SK-N-DZ (cell line): ENCODE data around the gene ADO. TPM values are rescaled to one million over a fixed set of nuclear protein-coding genes. Genes with fewer than 3 reads are reported as not detected.
"Not testable (repeated sequence)": the region's sequence is repeated elsewhere in the genome, so short reads cannot be mapped to it uniquely, and the experiment has no call there.

Source experiments
- DNase-seq: peaks from one replicate; pipeline ENCODE4 v3.0.0-alpha.2; 2015; ENCODE audit warnings: low spot score
- polyA plus RNA-seq, 2 experiments: library from polyadenylated mRNA; depleted of rRNA; stranded (reverse); fragments of >200 nt; gene quantifications; 2 replicates each; pipeline ENCODE4 v1.2.3, GENCODE V29; 2014

ADO gene
- polyA plus RNA-seq (2014; cell fraction: cytosol; rRNA removed), result 31.6 and 32.8 TPM in 2 replicates
- polyA plus RNA-seq (2014; cell fraction: nucleus; rRNA removed), result 19.1 and 22.0 TPM in 2 replicates

DNA sequence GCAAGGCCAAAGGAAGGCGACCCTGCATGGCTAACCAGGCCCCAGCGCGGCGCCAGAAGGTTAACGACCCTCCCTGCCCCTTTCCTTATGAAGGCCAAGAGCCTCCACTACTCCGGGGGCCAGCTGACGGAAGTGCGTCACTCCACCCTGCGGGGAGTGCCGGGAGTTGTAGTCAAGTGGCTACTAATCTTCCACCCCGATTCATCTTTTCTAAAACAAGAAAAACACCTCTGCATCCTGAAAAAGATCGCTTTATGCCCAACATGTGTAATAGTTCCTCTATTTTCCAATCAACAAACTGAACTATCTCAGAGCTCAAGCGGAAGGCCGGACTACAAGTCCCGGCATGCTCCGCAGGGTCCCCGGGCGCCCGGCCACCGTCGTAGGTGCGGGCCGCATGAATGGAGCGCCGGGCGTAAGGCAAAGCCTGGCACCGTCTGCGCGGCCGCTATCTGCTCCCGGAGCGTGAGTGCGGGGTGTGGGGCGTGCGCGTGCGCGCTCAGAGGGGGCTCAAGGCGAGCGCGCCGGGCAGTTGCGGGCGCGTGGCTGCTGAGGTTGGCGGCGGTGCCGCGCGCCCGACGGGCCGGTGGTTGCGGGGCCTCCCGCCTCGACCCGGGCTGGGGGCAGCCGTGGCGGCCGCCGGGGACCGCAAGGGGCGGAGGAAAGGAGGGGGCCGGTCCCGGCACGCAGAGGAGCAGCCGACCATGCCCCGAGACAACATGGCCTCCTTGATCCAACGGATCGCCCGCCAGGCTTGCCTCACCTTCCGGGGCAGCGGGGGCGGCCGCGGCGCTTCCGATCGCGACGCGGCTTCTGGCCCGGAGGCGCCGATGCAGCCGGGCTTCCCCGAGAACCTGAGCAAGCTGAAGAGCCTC lies at the start of gene ADO:
Gene ADO (plus strand): TSS at position 365 of the 875 bp plus-strand sequence. CDS start 340 bp downstream, at position 705.
- peak; percentile 92 for DNase-seq

DNA sequence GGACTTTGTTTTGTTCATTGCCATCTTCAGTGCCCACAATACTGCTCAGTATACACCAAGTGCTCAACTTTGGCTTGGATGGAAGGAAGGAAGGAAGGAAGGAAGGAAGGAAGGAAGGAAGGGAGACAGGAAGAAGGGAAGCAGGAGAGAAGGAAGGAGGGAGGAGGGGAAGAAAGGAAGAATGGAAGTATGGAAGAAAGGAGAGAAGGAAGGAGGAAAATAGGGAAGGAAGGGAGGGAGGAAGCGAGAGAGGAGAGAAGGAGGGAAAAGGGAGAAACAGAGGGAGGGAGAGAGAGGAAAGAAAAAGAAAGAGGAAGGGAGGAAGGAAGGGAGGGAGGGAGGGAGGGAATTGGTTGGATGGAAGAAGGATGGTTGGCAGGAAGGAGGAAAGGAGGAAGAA lies 49.6 kb upstream of the ADO start:
- no peak for DNase-seq

DNA sequence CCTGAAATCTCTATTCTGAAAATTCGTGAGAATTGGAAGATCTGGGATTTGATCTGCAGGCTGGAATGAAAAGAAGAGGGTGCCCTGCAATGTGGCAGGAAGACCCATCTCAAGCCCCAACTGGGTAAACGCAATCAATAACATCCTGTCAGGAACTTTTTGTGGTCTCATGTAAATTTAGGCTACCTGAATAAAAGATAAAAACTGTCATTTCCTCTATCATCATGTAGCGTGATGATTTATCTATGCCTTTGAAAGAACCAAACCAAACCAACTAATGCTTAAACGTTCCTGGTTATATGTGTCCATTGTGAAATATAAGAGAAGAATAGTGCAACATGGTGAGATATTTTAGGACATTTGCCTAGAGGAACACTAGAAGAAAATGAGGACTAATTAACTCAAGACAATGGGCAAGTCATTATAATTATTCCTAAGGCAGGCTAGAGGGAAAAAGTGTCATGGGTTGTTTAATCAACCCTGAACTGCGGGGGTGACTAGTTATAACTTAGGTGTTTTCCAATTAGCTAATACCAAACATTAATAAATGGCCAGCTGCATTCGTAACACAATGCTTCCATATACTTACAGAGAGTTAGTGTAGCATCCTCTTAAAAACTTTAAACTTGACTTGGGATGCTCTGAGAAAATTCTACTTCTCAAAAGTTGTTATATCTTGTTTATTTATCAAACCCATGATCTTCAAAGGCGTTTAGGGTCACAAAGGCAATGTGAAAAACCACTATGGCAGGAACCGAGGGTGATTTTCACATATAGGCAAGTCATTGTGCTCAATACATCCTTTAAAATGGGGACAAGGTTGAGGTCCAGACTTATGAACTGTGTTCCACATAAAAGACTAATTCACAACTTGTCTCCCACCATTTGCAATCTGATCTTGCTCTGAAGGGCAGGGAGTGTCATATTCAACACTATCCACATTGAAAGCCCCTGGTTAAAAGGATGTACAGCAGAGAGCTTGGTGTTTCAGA lies 48.6 kb upstream of the ADO start:
- DNase-seq, result no peak

DNA sequence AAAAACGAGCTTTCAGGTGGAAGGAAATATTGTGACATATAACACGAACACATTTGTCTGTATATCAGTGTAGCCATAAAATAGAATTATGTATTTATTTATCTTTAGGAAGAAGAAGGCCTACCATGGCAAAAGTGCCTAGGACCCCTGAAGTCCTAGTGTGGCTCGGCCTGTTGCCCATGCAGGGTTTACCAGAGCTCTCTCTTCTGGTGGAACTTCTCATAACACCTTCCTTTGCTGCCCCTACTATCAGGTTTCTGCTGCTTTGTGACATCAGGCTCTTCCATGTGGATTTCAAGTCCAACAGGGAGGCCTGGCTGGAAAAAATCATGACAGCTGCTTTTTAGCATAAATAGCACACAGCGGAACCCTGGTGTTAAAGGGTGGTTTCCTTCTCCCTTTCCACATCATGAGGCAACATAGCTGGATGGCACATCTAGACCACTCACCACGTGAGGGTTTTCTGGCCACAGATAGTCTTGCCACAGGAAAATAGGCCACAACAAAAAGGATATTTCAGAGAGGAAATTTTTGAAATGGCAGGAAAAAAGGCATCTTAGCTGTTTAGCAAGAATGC lies 44.8 kb upstream of the ADO start:
- no peak for DNase-seq

DNA sequence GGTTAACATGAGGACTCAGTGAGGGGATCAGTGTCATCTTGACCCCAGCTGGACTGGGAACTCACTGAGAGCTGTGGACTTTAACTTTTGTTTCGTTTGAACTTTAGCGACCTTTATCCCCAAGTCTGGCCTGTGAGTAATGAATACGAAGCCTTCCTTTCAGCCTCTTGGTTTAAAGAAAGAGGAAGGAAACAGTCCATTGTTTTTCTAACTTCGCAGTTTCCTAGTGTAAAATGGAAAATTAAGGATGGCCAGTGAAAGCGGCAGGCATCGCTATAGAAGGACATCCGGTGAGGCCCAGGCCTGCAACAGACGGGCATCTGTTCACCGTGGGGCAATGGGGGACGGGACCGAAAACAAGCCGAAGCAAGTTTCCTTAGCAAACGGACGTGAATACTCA lies 44.1 kb upstream of the ADO start:
- no peak for DNase-seq

DNA sequence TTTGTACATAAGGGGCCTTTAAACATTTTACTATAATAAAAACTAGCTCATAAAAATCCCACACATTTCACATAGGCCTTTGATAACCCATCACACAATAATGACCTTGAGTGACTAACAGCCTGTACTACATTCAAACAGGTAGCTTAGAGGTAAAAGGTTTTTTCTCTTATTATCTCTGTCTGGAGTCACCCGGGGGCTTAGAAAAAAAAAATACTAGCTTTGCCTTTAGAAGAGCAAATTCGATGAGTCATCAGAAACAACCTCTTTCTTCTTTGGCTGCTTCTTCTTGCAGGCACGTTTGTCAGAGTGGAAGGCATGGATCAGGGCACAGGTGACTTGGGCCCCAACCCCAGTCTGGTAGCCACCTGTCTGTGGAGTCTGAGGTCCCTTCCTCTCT lies 43.4 kb upstream of the ADO start:
- DNase-seq, result no peak

DNA sequence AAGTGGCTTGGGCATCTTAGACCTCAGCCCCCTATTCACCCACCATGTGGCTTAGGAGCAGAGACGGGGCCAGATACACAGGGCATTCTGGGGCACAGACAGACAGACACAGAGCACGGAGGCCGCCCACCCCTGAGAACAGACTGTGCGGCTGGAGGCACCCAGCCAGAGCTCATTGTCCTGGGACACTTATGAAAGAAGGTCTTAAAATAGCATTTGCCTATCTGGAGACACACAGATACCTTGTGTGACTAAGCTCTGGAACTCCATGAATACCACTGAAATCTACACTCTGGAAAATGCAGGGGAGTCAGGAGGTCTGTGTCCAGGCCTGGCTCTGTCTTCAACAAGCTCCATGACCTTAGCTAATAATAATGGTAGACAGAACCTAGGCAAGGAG lies 41.4 kb upstream of the ADO start:
- DNase-seq, result no peak

DNA sequence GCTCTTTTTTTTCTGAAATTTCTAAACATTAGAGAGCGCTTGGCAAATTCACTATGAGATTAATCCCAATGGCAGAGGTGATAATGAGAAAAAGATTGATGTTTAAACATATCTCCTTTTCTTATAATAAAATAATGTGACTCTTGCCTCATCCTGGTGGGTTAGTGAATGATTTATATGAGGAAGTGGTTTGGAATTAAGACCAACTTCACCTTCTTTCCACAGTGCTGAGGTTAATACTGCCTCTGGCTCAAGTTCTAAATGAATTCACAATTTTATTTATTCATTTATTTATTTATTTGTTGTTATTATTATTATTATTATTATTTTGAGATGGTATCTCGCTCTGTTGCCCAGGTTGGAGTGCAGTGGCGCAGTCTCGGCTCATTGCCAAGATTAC lies 40.5 kb upstream of the ADO start:
- no peak for DNase-seq

DNA sequence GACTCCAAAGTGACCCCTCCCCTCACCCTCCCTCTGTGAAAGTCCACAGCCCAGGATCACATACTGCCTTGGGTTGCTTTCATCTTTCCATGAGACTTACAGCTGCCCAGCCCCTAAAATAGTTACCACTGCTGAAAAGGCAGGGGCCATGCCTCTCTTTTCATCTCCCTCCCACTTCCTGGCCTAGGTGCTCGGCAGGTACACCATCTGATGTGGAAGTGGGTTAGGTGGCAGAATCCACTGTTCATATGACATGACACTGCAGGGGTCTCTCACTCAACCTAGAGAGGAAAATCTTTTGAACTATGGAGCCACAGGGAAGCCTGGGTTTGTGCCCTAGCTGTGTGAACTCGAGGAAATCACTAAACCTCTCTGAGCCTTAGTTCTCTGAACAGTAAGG lies 38.8 kb upstream of the ADO start:
- DNase-seq, result no peak

DNA sequence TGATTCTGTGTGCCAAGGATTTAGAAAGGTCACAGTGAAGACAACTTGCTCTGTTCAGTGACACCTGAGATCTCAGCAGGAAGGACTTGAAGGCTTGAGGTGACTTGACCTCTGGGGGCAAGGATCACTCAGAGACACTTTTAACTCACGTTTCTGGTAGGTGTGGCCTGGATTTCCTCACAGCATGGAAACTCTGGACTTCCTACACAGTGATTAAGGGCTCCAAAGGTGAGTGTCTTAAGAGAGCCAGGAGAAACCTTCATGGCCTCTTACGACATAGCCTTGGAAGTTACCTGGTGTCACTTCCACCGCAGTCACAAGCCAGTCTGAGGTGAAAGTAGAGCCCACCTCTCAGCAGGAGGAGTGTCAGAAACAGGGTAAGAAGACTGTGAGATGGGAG lies 38.1 kb upstream of the ADO start:
- no peak for DNase-seq

DNA sequence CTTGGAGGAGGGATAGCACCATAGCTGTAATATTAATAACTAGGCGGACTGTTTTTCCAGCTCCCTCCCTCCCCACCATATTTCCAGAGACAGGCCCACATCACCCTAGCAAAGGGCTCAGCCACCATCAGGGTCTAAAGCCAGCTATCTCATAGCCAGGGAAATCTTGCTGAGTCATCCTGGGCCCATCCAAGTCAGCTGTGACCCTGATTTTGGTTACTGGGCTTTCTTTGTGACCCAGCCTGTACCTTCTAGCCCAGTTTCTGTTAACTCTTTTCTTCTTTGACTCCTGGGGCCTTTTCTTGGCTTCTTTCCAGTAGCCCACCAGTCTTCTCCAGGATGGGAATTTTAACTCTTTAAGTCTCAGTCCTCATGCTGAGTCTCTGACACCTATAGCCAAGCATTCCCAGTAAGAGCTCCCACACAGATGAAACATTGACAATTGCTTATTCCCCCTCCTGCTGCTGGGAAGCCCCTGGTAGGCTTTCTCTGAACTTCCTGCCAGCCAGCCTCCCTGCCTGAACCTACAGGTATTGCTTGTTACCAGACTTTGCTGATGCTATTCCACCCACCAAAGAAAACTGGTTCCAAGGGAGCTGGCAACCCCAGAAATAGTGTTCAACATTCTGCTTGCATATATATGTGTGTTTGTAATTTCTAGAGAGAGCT lies 34.8 kb upstream of the ADO start:
- DNase-seq, result no peak

DNA sequence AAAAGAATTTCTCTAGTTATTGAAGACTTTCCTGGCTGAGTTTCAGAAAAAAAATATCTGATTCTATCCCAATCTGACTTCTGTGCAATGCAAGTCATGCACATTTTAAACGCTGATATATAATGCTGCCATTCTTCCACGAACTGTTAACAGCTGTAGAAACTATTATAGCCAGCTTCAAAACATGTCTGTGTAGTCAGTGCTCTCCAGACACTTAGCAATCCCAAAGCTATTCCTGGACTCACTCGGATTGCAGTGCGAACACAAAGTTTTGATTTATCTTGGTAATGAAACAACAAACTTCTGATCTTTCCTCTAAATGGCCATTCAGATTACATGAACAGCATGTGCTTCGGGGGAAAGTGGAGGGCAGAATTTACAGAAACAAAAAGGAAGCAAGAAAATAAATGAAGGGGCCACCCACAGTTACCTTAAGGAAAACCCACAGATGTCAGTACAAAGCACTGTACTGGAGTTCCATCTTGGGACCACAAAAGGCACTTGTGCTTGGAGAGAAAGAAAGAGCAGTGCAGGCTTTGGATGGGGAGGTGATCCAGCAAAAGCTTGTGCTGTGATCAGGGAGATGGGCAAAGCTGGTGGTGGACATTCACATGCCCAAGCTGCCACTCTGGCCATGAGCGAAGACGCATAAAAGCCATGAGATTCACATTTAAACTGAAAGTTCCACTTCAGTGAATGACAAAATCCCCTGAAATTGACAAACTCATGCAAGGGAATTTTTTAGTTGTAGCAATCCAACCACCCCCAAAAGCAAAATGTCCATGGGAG lies 32.1 kb upstream of the ADO start:
- no peak for DNase-seq

DNA sequence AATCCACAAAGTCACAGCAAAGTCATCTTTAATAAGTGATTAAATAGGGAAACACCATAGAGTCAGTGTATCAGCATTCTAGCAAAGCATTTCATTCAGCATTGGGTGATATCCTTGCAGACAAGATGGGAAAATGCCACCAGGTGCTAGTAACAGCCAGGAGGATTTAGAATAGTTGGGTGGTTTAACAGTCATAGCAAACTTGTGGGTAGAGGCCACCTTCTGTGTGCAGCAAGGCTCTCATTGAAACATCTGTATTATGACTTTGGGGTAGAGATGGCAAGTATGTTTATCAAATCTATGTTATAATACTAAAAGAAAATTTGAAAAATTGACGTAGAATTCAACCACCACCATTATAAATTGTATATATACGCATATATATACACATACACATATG lies 26.4 kb upstream of the ADO start:
- no peak for DNase-seq

DNA sequence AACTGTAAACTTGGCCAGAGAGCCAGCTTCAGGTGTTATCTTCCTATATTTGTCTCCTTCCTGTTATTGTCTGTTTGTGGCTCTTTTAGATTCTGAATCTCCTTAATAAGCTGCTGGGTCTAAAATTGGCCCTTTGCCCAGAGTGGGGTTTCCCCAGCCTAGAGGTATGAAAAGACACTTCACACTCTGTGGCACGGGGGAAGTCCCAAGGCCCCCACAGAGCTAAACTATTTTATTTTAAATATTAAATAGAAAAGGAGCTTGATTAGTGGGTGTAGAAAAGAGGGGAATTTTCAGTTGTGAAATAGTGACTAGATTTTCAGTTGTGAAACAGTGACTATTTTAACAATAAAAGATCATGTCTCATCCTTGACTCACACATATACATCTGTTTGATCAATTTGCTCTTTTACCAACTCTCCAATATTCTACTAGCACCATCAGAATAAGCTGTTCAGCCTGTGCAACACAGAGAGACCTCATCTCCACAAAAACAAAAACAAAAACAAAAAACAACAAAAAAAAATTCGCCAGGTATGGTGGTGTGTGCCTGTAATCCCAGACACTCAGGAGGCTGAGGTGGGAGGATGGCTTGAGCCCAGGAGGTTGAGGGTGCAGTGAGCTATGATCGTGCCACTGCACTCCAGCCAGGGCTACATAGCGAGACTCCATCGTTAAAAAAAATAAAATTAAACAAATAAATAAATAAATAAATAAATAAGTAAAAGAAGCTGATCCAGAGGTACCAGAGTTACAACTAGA lies 24.9 kb upstream of the ADO start:
- DNase-seq, result no peak

DNA sequence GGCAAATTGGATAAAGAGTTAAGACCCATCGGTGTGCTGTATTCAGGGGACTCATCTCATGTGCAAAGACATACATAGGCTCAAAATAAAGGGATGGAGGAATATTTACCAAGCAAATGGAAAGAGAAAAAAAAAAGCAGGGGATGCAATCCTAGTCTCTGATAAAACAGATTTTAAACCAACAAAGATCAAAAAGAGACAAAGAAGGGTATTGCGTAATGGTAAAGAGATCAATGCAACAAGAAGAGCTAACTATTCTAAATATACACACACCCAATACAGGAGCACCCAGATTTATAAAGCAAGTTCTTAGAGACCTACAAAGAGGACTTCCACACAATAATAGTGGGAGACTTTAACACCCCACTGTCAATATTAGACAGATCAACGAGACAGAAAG lies 20.0 kb upstream of the ADO start:
- not testable (repeated sequence) for DNase-seq

DNA sequence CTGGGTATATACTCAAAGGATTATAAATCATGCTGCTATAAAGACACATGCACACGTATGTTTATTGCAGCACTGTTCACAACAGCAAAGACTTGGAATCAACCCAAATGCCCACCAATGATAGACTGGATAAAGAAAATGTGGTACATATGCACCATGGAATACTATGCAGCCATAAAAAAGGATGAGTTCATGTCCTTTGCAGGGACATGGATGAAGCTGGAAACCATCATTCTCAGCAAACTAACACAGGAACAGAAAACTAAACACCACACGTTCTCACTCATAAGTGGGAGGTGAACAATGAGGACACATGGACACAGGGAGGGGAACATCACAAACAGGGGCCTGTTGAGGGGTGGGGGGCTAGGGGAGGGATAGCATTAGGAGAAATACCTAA lies 16.2 kb upstream of the ADO start:
- DNase-seq, result not testable (repeated sequence)

DNA sequence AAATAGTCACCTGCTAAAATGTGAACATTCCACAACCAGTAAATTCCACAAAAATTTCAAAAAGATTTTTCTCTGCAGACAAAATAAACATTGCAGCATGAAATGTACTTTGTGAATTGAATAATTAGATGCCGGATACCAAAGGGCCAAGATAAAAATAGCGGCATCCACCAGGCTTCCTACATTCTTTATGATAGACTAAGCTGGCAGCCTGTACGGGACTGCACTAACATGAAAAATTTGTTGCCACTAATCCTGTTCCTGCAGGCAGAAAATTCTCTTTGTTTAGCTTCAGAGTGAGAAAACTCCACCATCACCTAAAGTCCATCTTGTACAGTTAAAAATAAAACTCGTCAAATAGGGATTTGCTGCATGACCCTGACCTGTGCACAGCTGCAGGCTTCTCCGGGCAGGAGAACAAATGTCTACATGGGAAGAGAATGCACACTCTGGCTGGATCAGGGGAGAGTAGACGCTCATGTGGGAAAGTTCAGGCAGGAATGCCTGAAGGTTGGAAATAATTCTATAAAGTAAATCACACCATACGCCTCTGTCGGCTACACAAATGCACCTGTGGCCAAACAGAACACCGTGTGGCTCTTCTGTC lies 15.6 kb upstream of the ADO start:
- DNase-seq, result no peak

DNA sequence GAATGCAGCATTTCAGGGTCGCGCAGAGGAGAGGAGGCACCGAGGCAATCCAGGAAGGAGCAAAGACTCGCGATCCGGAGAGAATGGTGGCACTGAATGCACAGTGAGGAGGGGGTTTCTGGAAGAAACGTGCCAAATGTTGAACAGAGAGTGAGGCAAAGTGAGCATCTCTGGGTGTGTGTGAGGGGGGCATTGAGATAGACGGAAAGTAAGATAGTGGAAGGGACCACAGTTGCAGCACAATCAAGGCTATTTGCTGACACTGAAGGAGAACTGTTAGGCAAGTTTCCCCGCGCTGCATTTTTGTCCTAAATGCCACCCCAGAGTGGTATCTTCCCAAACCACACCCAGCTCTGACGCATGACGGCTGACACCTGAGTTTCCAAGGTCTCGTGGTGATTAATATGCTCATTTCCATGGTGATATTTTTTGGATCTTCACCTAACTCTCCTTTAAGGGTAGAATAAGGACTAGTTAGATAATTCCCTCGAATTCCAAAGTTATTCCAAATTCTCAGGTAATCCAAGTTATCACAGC lies 14.4 kb upstream of the ADO start:
- no peak for DNase-seq

DNA sequence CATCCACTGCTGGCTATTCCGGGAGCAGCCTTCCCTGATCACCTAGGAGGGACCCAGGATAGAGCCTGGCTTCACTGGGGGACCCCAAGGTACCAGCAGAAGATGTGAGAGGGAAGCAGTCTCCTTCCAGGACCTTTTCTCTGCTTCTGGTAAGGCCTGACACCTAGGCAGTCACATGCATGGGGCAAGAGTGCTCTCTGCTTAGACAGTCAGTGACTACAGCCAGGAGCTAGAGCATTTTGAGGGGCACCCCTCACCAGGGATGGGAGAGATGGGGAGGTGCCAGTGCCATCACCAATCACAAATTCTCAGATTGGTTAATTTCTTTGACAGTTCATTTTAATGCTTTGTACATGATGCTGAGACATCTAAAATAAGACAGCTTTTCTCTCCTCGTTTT lies 13.9 kb upstream of the ADO start:
- DNase-seq, result no peak
